Astrocyte (in vitro differentiated cells and primary cell): ENCODE measurements around the gene CCDC3. TPM values are rescaled to one million over a fixed set of nuclear protein-coding genes. Genes with fewer than 3 reads are reported as not detected.

Source experiments
- DNase-seq: peaks from one replicate; pipeline ENCODE4 v3.0.0-alpha.2; 2010; ENCODE audit warnings: low read depth
- FAIRE-seq: peaks from 2 replicates; lab custom pipeline; 2011; peaks lifted over from hg19 to GRCh38; lab: Jason Lieb, UNC
- H2AFZ ChIP-seq: 2 replicates; pipeline ENCODE4 v1.6.0; 2012; ENCODE audit warnings: low read depth, low read length, inconsistent platforms
- H3K27ac ChIP-seq: 2 replicates; pipeline ENCODE4 v1.5.1; 2011; ENCODE audit warnings: low read depth, low read length, inconsistent platforms
- H3K27me3 ChIP-seq: 2 replicates; pipeline ENCODE4 v1.6.0; 2011; ENCODE audit warnings: low read length, inconsistent platforms; ENCODE audit not compliant: insufficient read depth
- H3K36me3 ChIP-seq: 2 replicates; pipeline ENCODE4 v1.5.1; 2011; ENCODE audit warnings: low read length, inconsistent platforms; ENCODE audit not compliant: insufficient read depth
- H3K4me1 ChIP-seq: 2 replicates; pipeline ENCODE4 v1.5.1; 2011; ENCODE audit warnings: low read length, inconsistent platforms; ENCODE audit not compliant: insufficient read depth
- H3K4me2 ChIP-seq: 2 replicates; pipeline ENCODE4 v1.6.0; 2012; ENCODE audit warnings: low read length, inconsistent platforms
- H3K4me3 ChIP-seq: 2 replicates; pipeline ENCODE4 v1.5.1; 2011; ENCODE audit warnings: low read depth, mild to moderate bottlenecking, low read length, inconsistent platforms; ENCODE audit not compliant: insufficient read depth
- H3K79me2 ChIP-seq: 2 replicates; pipeline ENCODE4 v1.6.0; 2012; ENCODE audit warnings: mild to moderate bottlenecking, low read length, inconsistent platforms; ENCODE audit not compliant: insufficient read depth
- H3K9ac ChIP-seq: 2 replicates; pipeline ENCODE4 v1.6.0; 2012; ENCODE audit warnings: mild to moderate bottlenecking, low read length, inconsistent platforms
- H3K9me3 ChIP-seq: 2 replicates; pipeline ENCODE4 v1.5.1; 2012; ENCODE audit warnings: low read depth, mild to moderate bottlenecking, low read length, inconsistent platforms; ENCODE audit not compliant: insufficient read depth
- H4K20me1 ChIP-seq: 2 replicates; pipeline ENCODE4 v1.6.0; 2012; ENCODE audit warnings: low read length, inconsistent platforms; ENCODE audit not compliant: insufficient read depth
- H3K27ac Mint-ChIP-seq: one replicate; pipeline ENCODE4 v1.8.0; 2021; ENCODE audit warnings: mild to moderate bottlenecking, mixed read lengths; ENCODE audit not compliant: unreplicated experiment
- H3K27me3 Mint-ChIP-seq: one replicate; pipeline ENCODE4 v1.8.0; 2021; ENCODE audit warnings: low read depth, mixed read lengths; ENCODE audit not compliant: unreplicated experiment
- H3K36me3 Mint-ChIP-seq: one replicate; pipeline ENCODE4 v1.8.0; 2021; ENCODE audit warnings: low read depth, mixed read lengths; ENCODE audit not compliant: unreplicated experiment
- H3K4me1 Mint-ChIP-seq: one replicate; pipeline ENCODE4 v1.8.0; 2021; ENCODE audit warnings: low read depth, mixed read lengths; ENCODE audit not compliant: unreplicated experiment
- H3K4me3 Mint-ChIP-seq: one replicate; pipeline ENCODE4 v1.8.0; 2021; ENCODE audit warnings: mild to moderate bottlenecking, moderate library complexity, mixed read lengths; ENCODE audit not compliant: unreplicated experiment
- H3K9me3 Mint-ChIP-seq: one replicate; pipeline ENCODE4 v1.8.0; 2021; ENCODE audit warnings: mild to moderate bottlenecking, mixed read lengths; ENCODE audit not compliant: unreplicated experiment
- CTCF ChIP-seq: IDR thresholded peaks from 2 replicates; pipeline ENCODE4 v1.5.1; 2011; ENCODE audit warnings: low read depth, mild to moderate bottlenecking, inconsistent platforms, low read length, moderate library complexity; ENCODE audit not compliant: insufficient read depth
- EZH2 ChIP-seq: IDR thresholded peaks from 2 replicates; pipeline ENCODE4 v1.6.1; 2012; ENCODE audit warnings: mild to moderate bottlenecking, low read length, inconsistent platforms; ENCODE audit not compliant: insufficient read depth
- total RNA-seq: library from RNA; stranded (reverse); gene quantifications from 2 replicates; pipeline ENCODE4 v1.2.1, GENCODE V29; 2021

The CCDC3 gene
- total RNA-seq, 1 donor from 2014 or later, result 25.8 TPM

GRCh38 chr10:13026873-13027272 lies 25.4 kb upstream of the CCDC3 start:
- no peaks in the 10 kb centered on the region for H4K20me1 ChIP-seq
- H3K4me2 ChIP-seq, result no peak overlapping the region
- H3K36me3 ChIP-seq, result no peaks in the 10 kb centered on the region
- no peak for FAIRE-seq
- Mint-ChIP-seq H3K27me3 (peaks cover 18% of the 10 kb centered on the region), H3K36me3 (no peaks in the 10 kb centered on the region), H3K9me3 (peaks cover 23% of the 10 kb centered on the region), H3K4me3 (no peak overlapping the region), H3K4me1 (no peaks in the 10 kb centered on the region), H3K27ac (no peak overlapping the region)
- no peaks in the 10 kb centered on the region for H3K79me2 ChIP-seq
- no peak overlapping the region for H3K27ac ChIP-seq
- DNase-seq, result no peak
- peaks cover 3% of the 10 kb centered on the region for H3K27me3 ChIP-seq
- no peak overlapping the region for H2AFZ ChIP-seq
- TF ChIP-seq CTCF, result no peak
- no peak for TF ChIP-seq EZH2
- no peaks in the 10 kb centered on the region for H3K4me1 ChIP-seq
- no peak overlapping the region for H3K9ac ChIP-seq
- H3K9me3 ChIP-seq, result peaks cover 11% of the 10 kb centered on the region
- no peak overlapping the region for H3K4me3 ChIP-seq

GRCh38 chr10:13023754-13024153 lies 22.2 kb upstream of the CCDC3 start:
- H3K9me3 ChIP-seq, result peaks cover 11% of the 10 kb centered on the region
- H4K20me1 ChIP-seq, result no peaks in the 10 kb centered on the region
- no peak overlapping the region for H2AFZ ChIP-seq
- H3K4me1 ChIP-seq, result no peaks in the 10 kb centered on the region
- no peaks in the 10 kb centered on the region for H3K79me2 ChIP-seq
- H3K27ac Mint-ChIP-seq, result no peak overlapping the region
- no peak overlapping the region for H3K9ac ChIP-seq
- H3K4me3 ChIP-seq, result no peak overlapping the region
- no peaks in the 10 kb centered on the region for H3K36me3 Mint-ChIP-seq
- H3K27me3 ChIP-seq, result peaks cover 6% of the 10 kb centered on the region
- H3K9me3 Mint-ChIP-seq, result peaks cover 13% of the 10 kb centered on the region
- peaks cover 5% of the 10 kb centered on the region for H3K27me3 Mint-ChIP-seq
- FAIRE-seq (no peak), DNase-seq (no peak)
- no peaks in the 10 kb centered on the region for H3K4me1 Mint-ChIP-seq
- no peak for TF ChIP-seq CTCF
- H3K4me2 ChIP-seq, result no peak overlapping the region
- no peak overlapping the region for H3K4me3 Mint-ChIP-seq
- H3K27ac ChIP-seq, result no peak overlapping the region
- H3K36me3 ChIP-seq, result no peaks in the 10 kb centered on the region

- H3K36me3 ChIP-seq, result no peaks in the 10 kb centered on the region
- no peaks in the 10 kb centered on the region for H3K27me3 Mint-ChIP-seq
- H3K9ac ChIP-seq, result no peak overlapping the region
- peaks cover 20% of the 10 kb centered on the region for H3K4me1 Mint-ChIP-seq
- H3K27me3 ChIP-seq, result peaks cover 3% of the 10 kb centered on the region
- TF ChIP-seq CTCF, result no peak
- TF ChIP-seq EZH2, result no peak
- H3K79me2 ChIP-seq, result no peaks in the 10 kb centered on the region
- DNase-seq, result no peak
- no peak overlapping the region for H3K4me3 ChIP-seq
- H3K27ac ChIP-seq, result no peak overlapping the region
- H3K4me2 ChIP-seq, result no peak overlapping the region
- peaks cover 6% of the 10 kb centered on the region for H3K9me3 Mint-ChIP-seq
- H2AFZ ChIP-seq, result no peak overlapping the region
- FAIRE-seq, result no peak
- H3K27ac Mint-ChIP-seq, result no peak overlapping the region
- peaks cover 8% of the 10 kb centered on the region for H3K4me1 ChIP-seq
- H3K4me3 Mint-ChIP-seq, result no peak overlapping the region
- H4K20me1 ChIP-seq, result no peaks in the 10 kb centered on the region
- no peaks in the 10 kb centered on the region for H3K36me3 Mint-ChIP-seq
- peaks cover 11% of the 10 kb centered on the region for H3K9me3 ChIP-seq
These were observed 17.8 kb upstream of the CCDC3 start for GRCh38 chr10:13019280-13019679.
